H1 (cell line): ENCODE results near the gene OTOF. TPM values are rescaled to one million over a fixed set of nuclear protein-coding genes. Genes with fewer than 3 reads are reported as not detected.
A peak's percentile ranks its signal among the peaks of the same experiment; 100 is the strongest.

Experiments
- CTCF ChIA-PET: fragments of 300-600 bp; sonication (Branson Sonifier 250); formaldehyde crosslinking; loops from one replicate; lab custom pipeline; 2021; ENCODE audit not compliant: partially characterized antibody; lab: Charles Lee
- POLR2A ChIA-PET: fragments of 300-600 bp; sonication (Branson Sonifier 250); formaldehyde crosslinking; loops from one replicate; lab custom pipeline; 2021; ENCODE audit warnings: inconsistent platforms; ENCODE audit not compliant: partially characterized antibody; lab: Charles Lee
- DNase-seq, 2 experiments: peaks; one replicate each; pipeline versions ENCODE4 v3.0.0 to v3.0.0-alpha.2; 2010 to 2022; ENCODE audit warnings: low spot score in 2 of 2, low read depth in 1 of 2, mixed read lengths in 1 of 2
- FAIRE-seq: peaks from 2 replicates; lab custom pipeline; 2011; peaks lifted over from hg19 to GRCh38; lab: Jason Lieb, UNC
- H2AFZ ChIP-seq: 2 replicates; pipeline ENCODE4 v1.8.1; 2012; ENCODE audit warnings: low read length, inconsistent platforms
- H2AK5ac ChIP-seq: 2 replicates; pipeline ENCODE4 v1.6.1; 2013; ENCODE audit warnings: low read depth, low read length
- H2BK120ac ChIP-seq: replicated peaks from 2 replicates; pipeline ENCODE3; 2013; ENCODE audit warnings: low read depth, low read length, inconsistent platforms
- H2BK12ac ChIP-seq: 2 replicates; pipeline ENCODE4 v1.6.1; 2013; ENCODE audit warnings: low read depth, low read length
- H2BK15ac ChIP-seq: 2 replicates; pipeline ENCODE4 v1.6.1; 2013; ENCODE audit warnings: low read length
- H2BK20ac ChIP-seq: 2 replicates; pipeline ENCODE4 v1.6.1; 2013; ENCODE audit warnings: low read length
- H2BK5ac ChIP-seq: 2 replicates; pipeline ENCODE4 v1.6.1; 2013; ENCODE audit warnings: low read depth, low read length
- H3K14ac ChIP-seq: 2 replicates; pipeline ENCODE4 v1.6.1; 2013; ENCODE audit warnings: inconsistent platforms; ENCODE audit not compliant: insufficient read length
- H3K18ac ChIP-seq: 2 replicates; pipeline ENCODE4 v1.6.1; 2013; ENCODE audit warnings: low read length; ENCODE audit errors: extremely low read depth
- H3K23ac ChIP-seq: 2 replicates; pipeline ENCODE4 v1.6.1; 2013; ENCODE audit warnings: inconsistent platforms; ENCODE audit not compliant: insufficient read length
- H3K23me2 ChIP-seq: 2 replicates; pipeline ENCODE4 v1.6.1; 2013; ENCODE audit warnings: low read depth, low read length
- H3K27ac ChIP-seq: 2 replicates; pipeline ENCODE4 v1.6.1; 2011; ENCODE audit warnings: low read depth, low read length, inconsistent platforms
- H3K27me3 ChIP-seq, 4 experiments: replicated peaks in 1 of 4; 1 replicate in 1 of 4; 2 replicates in 3 of 4; pipeline versions ENCODE4 v1.6.1 to v1.8.1; 2011 to 2013; ENCODE audit warnings: low read length in 3 of 4, mild to moderate bottlenecking in 3 of 4, inconsistent platforms in 2 of 4, mixed read lengths in 2 of 4, moderate library complexity in 1 of 4; ENCODE audit not compliant: control insufficient read depth in 3 of 4, insufficient read depth in 3 of 4; ENCODE audit errors: extremely low read depth in 1 of 4
- H3K36me3 ChIP-seq, 4 experiments: 2 replicates each; pipeline versions ENCODE4 v1.6.1 to v1.8.1; 2011 to 2013; ENCODE audit warnings: mild to moderate bottlenecking in 4 of 4, low read length in 3 of 4, moderate library complexity in 2 of 4, control low read depth in 1 of 4, inconsistent platforms in 1 of 4; ENCODE audit not compliant: insufficient read depth in 4 of 4, control insufficient read depth in 2 of 4
- H3K4ac ChIP-seq: replicated peaks from 2 replicates; pipeline ENCODE3; 2013; ENCODE audit warnings: low read length, low read depth, mixed read lengths, inconsistent platforms; ENCODE audit not compliant: insufficient read length
- H3K4me1 ChIP-seq, 4 experiments: replicated peaks in 1 of 4; 1 replicate in 1 of 4; 2 replicates in 3 of 4; pipeline versions ENCODE4 v1.6.1 to v1.8.1; 2011 to 2013; ENCODE audit warnings: low read length in 3 of 4, inconsistent platforms in 2 of 4, mixed read lengths in 1 of 4; ENCODE audit not compliant: insufficient read depth in 4 of 4, control insufficient read depth in 3 of 4
- H3K4me2 ChIP-seq, 2 experiments: 2 replicates each; pipeline versions ENCODE4 v1.6.1 to v1.8.1; 2011 to 2013; ENCODE audit warnings: low read depth in 2 of 2, low read length in 2 of 2, control low read depth in 1 of 2, inconsistent platforms in 1 of 2, mild to moderate bottlenecking in 1 of 2; ENCODE audit not compliant: insufficient read depth in 1 of 2
- H3K4me3 ChIP-seq, 4 experiments: fragments of 200-600, 300-600 bp in 1 of 4; sonication (generic), shearing (Covaris generic), sonication (Bioruptor Twin) in 1 of 4; 2 replicates each; pipeline versions ENCODE4 v1.5.1 to v1.8.1; 2011 to 2016; ENCODE audit warnings: low read length in 4 of 4, low read depth in 3 of 4, control low read depth in 2 of 4, inconsistent platforms in 2 of 4, mild to moderate bottlenecking in 2 of 4, mixed read lengths in 1 of 4, moderate library complexity in 1 of 4; ENCODE audit not compliant: insufficient read depth in 2 of 4; ENCODE audit errors: extremely low read depth in 1 of 4
- H3K56ac ChIP-seq: replicated peaks from 2 replicates; pipeline ENCODE3; 2013; ENCODE audit warnings: low read depth, mild to moderate bottlenecking, mixed read lengths, low read length, inconsistent platforms; ENCODE audit not compliant: insufficient read length
- H3K79me1 ChIP-seq: 2 replicates; pipeline ENCODE4 v1.6.1; 2013; ENCODE audit warnings: low read depth, low read length, control low read depth
- H3K79me2 ChIP-seq, 2 experiments: 2 replicates each; pipeline versions ENCODE4 v1.6.1 to v1.8.1; 2012 to 2013; ENCODE audit warnings: low read length in 2 of 2, mild to moderate bottlenecking in 2 of 2, inconsistent platforms in 1 of 2; ENCODE audit not compliant: insufficient read depth in 2 of 2, control insufficient read depth in 1 of 2
- H3K9ac ChIP-seq, 4 experiments: replicated peaks in 1 of 4; 1 replicate in 1 of 4; 2 replicates in 3 of 4; pipeline versions ENCODE4 v1.6.1 to v1.8.1; 2011 to 2013; ENCODE audit warnings: low read depth in 3 of 4, low read length in 3 of 4, control low read depth in 2 of 4, mild to moderate bottlenecking in 2 of 4, moderate library complexity in 2 of 4, inconsistent platforms in 1 of 4; ENCODE audit errors: extremely low read depth in 1 of 4
- H3K9me3 ChIP-seq, 2 experiments: 2 replicates each; pipeline versions ENCODE4 v1.6.1 to v1.8.1; 2012 to 2013; ENCODE audit warnings: mild to moderate bottlenecking in 2 of 2, moderate library complexity in 2 of 2, control low read depth in 1 of 2, inconsistent platforms in 1 of 2, low read depth in 1 of 2, low read length in 1 of 2, mixed read lengths in 1 of 2; ENCODE audit not compliant: insufficient read depth in 2 of 2
- H4K20me1 ChIP-seq, 2 experiments: replicated peaks in 1 of 2; 2 replicates each; pipeline versions ENCODE3 to v1.8.1; 2011 to 2013; ENCODE audit warnings: inconsistent platforms in 2 of 2, low read length in 2 of 2, mild to moderate bottlenecking in 1 of 2; ENCODE audit not compliant: insufficient read depth in 2 of 2, control insufficient read depth in 1 of 2
- H4K5ac ChIP-seq: 2 replicates; pipeline ENCODE4 v1.6.1; 2013; ENCODE audit warnings: low read length, low read depth, mixed read lengths, inconsistent platforms; ENCODE audit not compliant: insufficient read length
- H4K8ac ChIP-seq: 2 replicates; pipeline ENCODE4 v1.8.0; 2013; ENCODE audit warnings: mild to moderate bottlenecking, moderate library complexity, low read length, inconsistent platforms; ENCODE audit not compliant: insufficient read depth; ENCODE audit errors: extremely low read depth
- H4K91ac ChIP-seq: replicated peaks from 2 replicates; pipeline ENCODE3; 2013; ENCODE audit warnings: low read length, mixed read lengths, inconsistent platforms; ENCODE audit not compliant: insufficient read length
- BACH1 ChIP-seq: IDR thresholded peaks from 2 replicates; pipeline ENCODE4 v1.6.1; 2012; ENCODE audit warnings: low read length, improper control_type of control experiment
- CTBP2 ChIP-seq: IDR thresholded peaks from 2 replicates; pipeline ENCODE4 v1.7.0; 2011; ENCODE audit warnings: borderline replicate concordance, mild to moderate bottlenecking, moderate library complexity, mixed read lengths, low read length; ENCODE audit not compliant: insufficient read depth, insufficient read length
- EGR1 ChIP-seq: IDR thresholded peaks from 2 replicates; pipeline ENCODE4 v1.6.1; 2011; ENCODE audit warnings: low read depth, low read length, borderline replicate concordance
- KDM1A ChIP-seq: fragments of 200-600, 300-600 bp; sonication (generic); IDR thresholded peaks from 2 replicates; pipeline ENCODE4 v1.7.1; 2016; ENCODE audit warnings: mild to moderate bottlenecking, low read length, borderline replicate concordance
- KDM5A ChIP-seq: fragments of 200-600 bp; IDR thresholded peaks from 2 replicates; pipeline ENCODE4 v1.7.1; 2012; ENCODE audit warnings: mild to moderate bottlenecking, low read length, inconsistent platforms, mixed read lengths
- MAX ChIP-seq: IDR thresholded peaks from 2 replicates; pipeline ENCODE4 v1.6.1; 2012; ENCODE audit warnings: inconsistent platforms
- POU5F1 ChIP-seq: IDR thresholded peaks from 2 replicates; pipeline ENCODE4 v1.6.1; 2011; ENCODE audit warnings: low read depth, mild to moderate bottlenecking, low read length, moderate library complexity
- SAP30 ChIP-seq: fragments of 300-600 bp; sonication (generic); IDR thresholded peaks from 2 replicates; pipeline ENCODE4 v1.7.1; 2012; ENCODE audit warnings: low read length, moderate library complexity, mild to moderate bottlenecking, inconsistent platforms; ENCODE audit not compliant: insufficient read depth, insufficient replicate concordance
- TCF12 ChIP-seq: IDR thresholded peaks from 2 replicates; pipeline ENCODE4 v1.6.1; 2011; ENCODE audit warnings: low read depth, mild to moderate bottlenecking, low read length
- WGBS, 2 experiments: shearing (Covaris generic) in 1 of 2; methylation state at CpG; one replicate each; pipeline versions ENCODE4 v1.1.6 to v1.1.7; 2013 to 2015; ENCODE audit warnings: low lambda C conversion rate in 2 of 2, mixed read lengths in 2 of 2, inconsistent platforms in 1 of 2, low coverage in 1 of 2, missing lambda C conversion rate in 1 of 2; ENCODE audit not compliant: insufficient replicate concordance in 2 of 2, insufficient coverage in 1 of 2, insufficient read length in 1 of 2; ENCODE audit errors: extremely low coverage in 1 of 2, missing lambda C conversion rate in 1 of 2; 5-methylcytosine and 5-hydroxymethylcytosine counted together
- polyA plus RNA-seq, 7 experiments: library from polyadenylated mRNA; depleted of rRNA in 3 of 7; stranded (reverse) in 5 of 7; unstranded in 2 of 7; fragments of >200 nt in 5 of 7; fragments of 200-250 nt in 2 of 7; gene quantifications; 1 replicate in 5 of 7; 2 replicates in 1 of 7; 4 replicates in 1 of 7; pipeline versions ENCODE4 v1.2.1 to v1.2.3, GENCODE V29; 2011 to 2013; ENCODE audit warnings: missing spikeins in 2 of 7, mixed read lengths in 2 of 7
- total RNA-seq: library from RNA; stranded (reverse); fragmentation: NEBNext Ultra II Directional; extraction: Animal tissue kit (Norgen Biotek cat#: 25700); gene quantifications from 2 replicates; pipeline ENCODE4 v1.2.1, GENCODE V29; 2021

Gene OTOF
- total and polyA plus RNA-seq, 2 of the 8 experiments (the other 6 are each of a cell fraction or from before 2014, with no cell fraction given) = 0.06 TPM; not detected in 1

- Histone ChIP-seq H3K23ac (no peak overlapping the region), H4K5ac (no peak overlapping the region), H3K4ac (no peak overlapping the region), H3K27me3 (no peaks in the 10 kb centered on the region), H2AFZ (no peak overlapping the region; the same call in 1 of the 2 replicates), H4K20me1 (no peaks in the 10 kb centered on the region), H3K4me2 (no peak overlapping the region), H3K4me1 (peaks cover 0 to 7% (median under 1%) of the 10 kb centered on the region in 4 experiments; a peak in 4 of 7 replicates), H3K14ac (no peak overlapping the region), H4K8ac (peak overlapping the region; percentile 45), H3K36me3 (no peaks in the 10 kb centered on the region), H3K27ac (no peak overlapping the region), H3K9ac (no peak overlapping the region), H3K9me3 (no peaks in the 10 kb centered on the region), H2BK120ac (no peak overlapping the region), H3K4me3 (no peak overlapping the region), H2BK5ac (no peak overlapping the region), H4K91ac (no peak overlapping the region), H3K18ac (no peak overlapping the region), H3K23me2 (no peaks in the 10 kb centered on the region), H2BK15ac (peak overlapping the region; percentile 29; the same call in 1 of the 2 replicates), H3K56ac (no peak overlapping the region), H3K79me2 (no peaks in the 10 kb centered on the region), H2BK12ac (no peak overlapping the region), H3K79me1 (no peaks in the 10 kb centered on the region), H2AK5ac (no peak overlapping the region), H2BK20ac (0 out of 2 replicates have a peak overlapping the region, but pooled peaks have one; percentile 61)
- ChIA-PET POLR2A (interaction anchor here (0.8 to 1.1 kb wide), 2 partner anchors 10 to 13 kb away, joined by 3 to 4 read pairs; no protein-coding TSS in a partner anchor), CTCF (interaction anchor here (0.6 to 5.5 kb wide), 11 partner anchors 8 to 145 kb away, joined by 3 to 24 read pairs (median 4); no protein-coding TSS in a partner anchor)
- WGBS, 2 experiments = 84% methylated on average over 27 of the region's 33 CpGs; no CpG with 5 or more reads in 1 of the 2 experiments
- no peak for TF ChIP-seq KDM5A
- no peak for TF ChIP-seq POU5F1
- no peak for TF ChIP-seq TCF12
- TF ChIP-seq CTBP2 = no peak
- TF ChIP-seq MAX = peak; percentile 31; the same call in 1 of the 2 replicates
- no peak for TF ChIP-seq EGR1
- no peak for TF ChIP-seq KDM1A
- TF ChIP-seq BACH1 = no peak
- no peak for TF ChIP-seq SAP30
- no peak for FAIRE-seq
- no peak for DNase-seq
These were observed 606 bp downstream of the OTOF start for GRCh38 chr2:26477126-26477910.
